SH-SY5Y (cell line): ENCODE data around the gene RPAP3.

Experiments
- GATA2 ChIP-seq: IDR thresholded peaks from 2 replicates; pipeline ENCODE4 v1.6.1; 2011; ENCODE audit warnings: mild to moderate bottlenecking, low read depth, low read length
- GATA3 ChIP-seq: IDR thresholded peaks from 2 replicates; pipeline ENCODE4 v1.6.1; 2011; ENCODE audit warnings: low read depth, mild to moderate bottlenecking, low read length, moderate library complexity

RPAP3 gene

GRCh38 chr12:47616440-47616839, 89.4 kb downstream of the RPAP3 start:
- no peak for TF ChIP-seq GATA3
- no peak for TF ChIP-seq GATA2

GRCh38 chr12:47615711-47616110, 90.1 kb downstream of the RPAP3 start:
- TF ChIP-seq GATA2 (no peak), GATA3 (no peak)

GRCh38 chr12:47614521-47614920, 91.3 kb downstream of the RPAP3 start:
- TF ChIP-seq GATA2 (no peak), GATA3 (no peak)

- TF ChIP-seq GATA2, result no peak
- no peak for TF ChIP-seq GATA3
These were observed 92.9 kb downstream of the RPAP3 start for GRCh38 chr12:47612953-47613352.

- TF ChIP-seq GATA2 (no peak), GATA3 (no peak)
These were observed 93.9 kb downstream of the RPAP3 start for GRCh38 chr12:47611906-47612305.
